ENCODE results near the gene KPTN. TPM values are rescaled to one million over a fixed set of nuclear protein-coding genes. Genes with fewer than 3 reads are reported as not detected.

Gene KPTN
- total RNA-seq, 1 experiment from 2014 or later, result 20.8 TPM

DNA sequence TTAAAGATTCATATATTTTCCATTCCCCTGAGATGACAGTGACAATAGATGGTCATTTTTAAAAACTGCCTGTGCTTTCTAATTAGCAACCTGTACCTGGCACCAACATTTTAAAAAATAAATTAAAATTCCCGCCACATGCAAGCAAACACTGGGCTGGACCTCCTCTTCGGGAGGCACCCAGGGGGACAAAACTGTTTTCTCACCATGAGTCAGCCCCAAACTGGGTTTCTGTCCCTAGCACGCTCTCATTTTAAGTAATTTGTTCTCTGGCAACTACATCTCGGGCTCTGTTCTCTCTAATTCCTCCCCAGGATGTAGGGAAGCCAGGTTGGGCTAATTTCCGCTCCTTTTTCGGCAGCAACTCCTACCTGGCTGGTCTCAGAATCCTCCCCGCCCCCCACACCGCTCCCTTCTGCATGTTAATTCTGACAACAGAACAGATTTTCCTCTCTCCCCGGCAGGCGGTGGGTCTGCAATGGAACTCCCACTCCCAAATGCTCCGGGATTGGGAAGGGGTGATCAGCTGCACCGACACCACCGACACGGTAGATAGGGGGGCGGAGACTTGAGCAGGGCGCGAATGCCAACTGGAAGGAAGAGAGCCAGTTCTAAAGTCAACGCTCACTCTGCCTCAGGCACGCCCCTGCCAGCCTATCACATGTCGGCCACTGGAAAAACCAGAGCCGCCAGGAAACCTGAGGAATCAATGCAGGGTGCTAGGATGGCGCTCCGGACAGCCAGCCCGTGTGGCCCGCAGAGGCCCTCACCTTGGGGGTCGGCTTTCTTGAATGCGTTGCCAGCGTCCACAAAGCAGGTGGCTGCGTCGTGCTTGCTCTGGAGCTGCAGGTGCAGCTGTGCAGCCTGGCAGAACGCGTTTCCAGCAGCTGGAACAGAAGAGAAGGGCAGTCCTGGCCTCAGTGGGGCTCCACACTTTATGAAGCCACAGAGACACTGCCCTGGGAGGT is 16.1 kb upstream of the KPTN start:
- BruUV-seq (replicated peaks), result no TSS peak
- Histone ChIP-seq H3K4me1 (replicated peaks; ENCODE audit: insufficient read depth) (no peaks in the 10 kb centered on the region), H4K20me1 (ENCODE audit: insufficient read depth) (peaks cover 14% of the 10 kb centered on the region; the same call in 1 of the 2 replicates), H3K9me3 (ENCODE audit: insufficient read depth, low read depth) (no peaks in the 10 kb centered on the region), H3K36me3 (ENCODE audit: low read depth) (no peaks in the 10 kb centered on the region), H3K27me3 (ENCODE audit: insufficient read depth, low read depth) (no peaks in the 10 kb centered on the region), H3F3A (ENCODE audit: insufficient read depth, low read depth) (0 out of 2 replicates have a peak, but pooled peaks cover 3% of the 10 kb centered on the region), H3K4me2 (no peak overlapping the region), H3K9me2 (ENCODE audit: insufficient read depth) (no peaks in the 10 kb centered on the region), H3K4me3 (no peak overlapping the region), H2AFZ (no peak overlapping the region), H3K79me2 (ENCODE audit: low read depth) (no peaks in the 10 kb centered on the region), H3K27ac (no peak overlapping the region)
- intact Hi-C loops (cut with micrococcal nuclease; ENCODE audit: unreplicated experiment), result no loop called here
- TF ChIP-seq EZH2 (IDR thresholded peaks at IDR 0.05; ENCODE audit: low read depth), result no peak
- TF ChIP-seq, protein P1, sequence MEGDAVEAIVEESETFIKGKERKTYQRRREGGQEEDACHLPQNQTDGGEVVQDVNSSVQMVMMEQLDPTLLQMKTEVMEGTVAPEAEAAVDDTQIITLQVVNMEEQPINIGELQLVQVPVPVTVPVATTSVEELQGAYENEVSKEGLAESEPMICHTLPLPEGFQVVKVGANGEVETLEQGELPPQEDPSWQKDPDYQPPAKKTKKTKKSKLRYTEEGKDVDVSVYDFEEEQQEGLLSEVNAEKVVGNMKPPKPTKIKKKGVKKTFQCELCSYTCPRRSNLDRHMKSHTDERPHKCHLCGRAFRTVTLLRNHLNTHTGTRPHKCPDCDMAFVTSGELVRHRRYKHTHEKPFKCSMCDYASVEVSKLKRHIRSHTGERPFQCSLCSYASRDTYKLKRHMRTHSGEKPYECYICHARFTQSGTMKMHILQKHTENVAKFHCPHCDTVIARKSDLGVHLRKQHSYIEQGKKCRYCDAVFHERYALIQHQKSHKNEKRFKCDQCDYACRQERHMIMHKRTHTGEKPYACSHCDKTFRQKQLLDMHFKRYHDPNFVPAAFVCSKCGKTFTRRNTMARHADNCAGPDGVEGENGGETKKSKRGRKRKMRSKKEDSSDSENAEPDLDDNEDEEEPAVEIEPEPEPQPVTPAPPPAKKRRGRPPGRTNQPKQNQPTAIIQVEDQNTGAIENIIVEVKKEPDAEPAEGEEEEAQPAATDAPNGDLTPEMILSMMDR (conservative IDR thresholded peaks at IDR 0.05), result no peak
- no peak for DNase-seq
- CTCF ChIA-PET, result no interaction called here
- POLR2A ChIA-PET (ENCODE audit: unreplicated experiment), result no interaction called here

GRCh38 chr19:47499371-47499770 is 15.4 kb upstream of the KPTN start:
- no TSS peak for BruUV-seq (replicated peaks)
- TF ChIP-seq EZH2 (IDR thresholded peaks at IDR 0.05; ENCODE audit: low read depth), result no peak
- TF ChIP-seq, protein P1 (conservative IDR thresholded peaks at IDR 0.05), result no peak
- H3K27ac ChIP-seq, result no peak overlapping the region
- no peaks in the 10 kb centered on the region for H3K4me1 ChIP-seq (replicated peaks; ENCODE audit: insufficient read depth)
- H3K9me2 ChIP-seq (ENCODE audit: insufficient read depth), result no peaks in the 10 kb centered on the region
- CTCF ChIA-PET, result no interaction called here
- POLR2A ChIA-PET (ENCODE audit: unreplicated experiment), result no interaction called here
- no peak overlapping the region for H2AFZ ChIP-seq
- no peak for DNase-seq
- H3K36me3 ChIP-seq (ENCODE audit: low read depth), result no peaks in the 10 kb centered on the region
- H3K4me2 ChIP-seq, result no peak overlapping the region
- no peaks in the 10 kb centered on the region for H3K27me3 ChIP-seq (ENCODE audit: insufficient read depth, low read depth)
- no peaks in the 10 kb centered on the region for H3K79me2 ChIP-seq (ENCODE audit: low read depth)
- H3K4me3 ChIP-seq, result no peak overlapping the region
- intact Hi-C loops (cut with micrococcal nuclease; ENCODE audit: unreplicated experiment), result no loop called here
- peaks cover 8% of the 10 kb centered on the region; the same call in 1 of the 2 replicates for H4K20me1 ChIP-seq (ENCODE audit: insufficient read depth)
- no peaks in the 10 kb centered on the region for H3K9me3 ChIP-seq (ENCODE audit: insufficient read depth, low read depth)
- 0 out of 2 replicates have a peak, but pooled peaks cover 3% of the 10 kb centered on the region for H3F3A ChIP-seq (ENCODE audit: insufficient read depth, low read depth)

DNA sequence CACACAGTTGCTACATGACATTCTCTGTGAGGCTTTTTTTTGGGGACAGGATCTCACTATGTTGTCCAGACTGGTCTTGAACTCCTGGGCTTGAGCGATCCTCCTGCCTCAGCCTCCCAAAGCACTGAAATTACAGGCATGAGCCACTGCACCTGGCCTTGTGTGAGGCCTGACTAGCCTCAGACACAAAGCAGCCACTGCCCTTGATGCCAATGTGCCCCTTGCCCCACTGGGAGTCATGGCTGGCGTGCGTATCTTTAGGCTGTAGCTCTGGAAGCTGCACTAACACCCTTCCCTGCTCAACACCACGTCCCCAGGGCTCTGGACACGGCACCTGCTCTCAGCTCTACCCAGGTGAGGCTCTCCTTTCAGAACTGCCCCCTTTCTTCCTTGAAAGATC is 14.5 kb upstream of the KPTN start:
- no peak overlapping the region for H3K27ac ChIP-seq
- H4K20me1 ChIP-seq (ENCODE audit: insufficient read depth), result peaks cover 7% of the 10 kb centered on the region; the same call in 1 of the 2 replicates
- no peak overlapping the region for H3K4me2 ChIP-seq
- no peaks in the 10 kb centered on the region for H3K9me2 ChIP-seq (ENCODE audit: insufficient read depth)
- BruUV-seq (replicated peaks), result no TSS peak
- no peak overlapping the region for H3K4me3 ChIP-seq
- ChIA-PET POLR2A (ENCODE audit: unreplicated experiment) (no interaction called here), CTCF (no interaction called here)
- H3K79me2 ChIP-seq (ENCODE audit: low read depth), result no peaks in the 10 kb centered on the region
- no peak for DNase-seq
- no peaks in the 10 kb centered on the region for H3K36me3 ChIP-seq (ENCODE audit: low read depth)
- intact Hi-C loops (cut with micrococcal nuclease; ENCODE audit: unreplicated experiment), result no loop called here
- no peaks in the 10 kb centered on the region for H3K27me3 ChIP-seq (ENCODE audit: insufficient read depth, low read depth)
- no peaks in the 10 kb centered on the region for H3K9me3 ChIP-seq (ENCODE audit: insufficient read depth, low read depth)
- 0 out of 2 replicates have a peak, but pooled peaks cover 3% of the 10 kb centered on the region for H3F3A ChIP-seq (ENCODE audit: insufficient read depth, low read depth)
- H3K4me1 ChIP-seq (replicated peaks; ENCODE audit: insufficient read depth), result no peaks in the 10 kb centered on the region
- TF ChIP-seq, protein P1 (conservative IDR thresholded peaks at IDR 0.05), result no peak
- no peak for TF ChIP-seq EZH2 (IDR thresholded peaks at IDR 0.05; ENCODE audit: low read depth)
- no peak overlapping the region for H2AFZ ChIP-seq

Data from PC-9 (cell line).